Measurements from ENCODE around the gene DNAH1.

Gene DNAH1

DNA sequence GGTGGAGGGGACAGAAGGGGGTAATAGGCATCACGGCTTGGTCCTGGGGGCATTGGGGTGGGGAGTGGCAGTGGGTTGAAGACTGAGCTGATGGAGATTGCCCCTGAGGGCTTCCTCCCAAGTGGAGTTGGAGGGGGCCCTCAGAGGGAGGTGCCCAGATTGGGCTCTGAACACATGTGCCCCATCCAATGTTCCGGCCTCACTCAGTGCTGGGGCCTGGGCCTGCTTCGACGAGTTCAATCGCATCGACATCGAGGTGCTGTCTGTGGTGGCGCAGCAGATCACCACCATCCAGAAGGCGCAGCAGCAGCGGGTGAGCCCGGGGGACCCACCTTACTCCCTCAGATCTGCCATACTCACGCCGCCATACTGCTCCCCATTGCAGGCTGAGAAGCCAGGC is 45.3 kb downstream of the DNAH1 start:
- no peak for DNase-seq

DNA sequence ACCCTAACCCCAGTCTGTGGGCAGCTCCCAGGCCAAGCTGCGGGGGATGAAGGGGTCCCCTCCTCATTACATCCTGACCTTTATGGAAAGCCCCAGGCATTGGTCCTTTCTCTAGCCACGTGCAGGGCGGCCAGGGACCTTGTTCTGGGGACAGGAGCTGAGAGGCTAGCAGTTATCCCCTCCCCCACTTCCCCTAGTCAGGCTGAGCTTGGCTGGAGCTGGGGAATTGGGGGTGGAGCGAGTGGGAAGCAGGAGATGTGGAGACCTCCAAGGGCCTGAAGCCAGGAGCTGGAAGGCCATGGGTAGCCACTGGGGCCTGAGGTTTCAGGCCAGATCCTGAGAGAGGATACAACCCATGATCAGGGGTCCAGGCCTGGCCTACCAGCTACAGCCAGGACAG is 45.8 kb downstream of the DNAH1 start:
- DNase-seq, result no peak

DNA sequence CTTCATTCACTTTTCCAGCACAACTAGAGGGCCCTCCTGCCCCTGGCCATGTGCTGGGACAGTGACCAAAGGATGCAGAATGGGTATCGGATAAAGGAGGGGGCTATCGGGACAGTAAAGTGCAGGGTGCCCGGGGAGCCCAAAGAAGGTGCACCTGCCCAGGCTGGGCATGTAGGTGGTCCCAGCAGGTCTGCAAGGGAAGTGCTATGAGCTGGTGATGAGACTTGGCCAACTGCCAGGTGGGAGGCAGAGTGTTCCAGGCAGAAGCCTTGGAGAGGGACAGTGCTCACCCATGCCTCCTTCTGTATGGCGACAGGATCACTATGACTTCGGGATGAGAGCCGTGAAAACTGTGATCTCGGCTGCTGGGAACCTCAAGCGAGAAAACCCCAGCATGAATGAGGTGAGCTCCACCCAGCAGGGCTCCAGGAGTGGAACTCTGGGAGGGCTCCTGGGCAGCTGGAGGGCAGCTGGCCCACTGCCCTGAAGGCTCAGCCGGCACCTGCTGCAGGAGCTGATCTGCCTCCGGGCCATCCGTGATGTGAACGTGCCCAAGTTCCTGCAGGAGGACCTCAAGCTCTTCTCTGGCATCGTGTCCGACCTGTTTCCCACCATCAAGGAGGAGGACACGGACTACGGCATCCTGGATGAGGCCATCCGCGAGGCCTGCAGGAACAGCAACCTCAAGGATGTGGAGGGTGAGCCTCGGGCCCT is 48.4 kb downstream of the DNAH1 start:
- no peak for DNase-seq

DNA sequence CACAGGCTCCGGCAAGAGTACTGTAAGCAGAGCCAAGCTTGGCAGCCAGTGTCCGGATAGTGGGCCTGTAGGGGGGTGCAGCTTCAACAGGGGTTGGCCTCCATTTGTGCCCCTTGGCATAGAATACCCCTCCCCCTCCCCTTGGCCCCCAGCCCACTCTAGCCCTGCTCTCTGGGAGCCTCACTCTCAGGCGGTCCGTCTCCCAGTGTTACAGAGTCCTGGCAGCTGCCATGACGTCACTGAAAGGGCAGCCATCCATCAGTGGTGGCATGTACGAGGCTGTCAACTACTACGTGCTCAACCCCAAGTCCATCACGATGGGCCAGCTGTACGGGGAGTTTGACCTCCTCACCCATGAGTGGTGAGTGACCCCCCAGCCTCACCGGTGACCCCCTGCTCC is 50.4 kb downstream of the DNAH1 start:
- no peak for DNase-seq

DNA sequence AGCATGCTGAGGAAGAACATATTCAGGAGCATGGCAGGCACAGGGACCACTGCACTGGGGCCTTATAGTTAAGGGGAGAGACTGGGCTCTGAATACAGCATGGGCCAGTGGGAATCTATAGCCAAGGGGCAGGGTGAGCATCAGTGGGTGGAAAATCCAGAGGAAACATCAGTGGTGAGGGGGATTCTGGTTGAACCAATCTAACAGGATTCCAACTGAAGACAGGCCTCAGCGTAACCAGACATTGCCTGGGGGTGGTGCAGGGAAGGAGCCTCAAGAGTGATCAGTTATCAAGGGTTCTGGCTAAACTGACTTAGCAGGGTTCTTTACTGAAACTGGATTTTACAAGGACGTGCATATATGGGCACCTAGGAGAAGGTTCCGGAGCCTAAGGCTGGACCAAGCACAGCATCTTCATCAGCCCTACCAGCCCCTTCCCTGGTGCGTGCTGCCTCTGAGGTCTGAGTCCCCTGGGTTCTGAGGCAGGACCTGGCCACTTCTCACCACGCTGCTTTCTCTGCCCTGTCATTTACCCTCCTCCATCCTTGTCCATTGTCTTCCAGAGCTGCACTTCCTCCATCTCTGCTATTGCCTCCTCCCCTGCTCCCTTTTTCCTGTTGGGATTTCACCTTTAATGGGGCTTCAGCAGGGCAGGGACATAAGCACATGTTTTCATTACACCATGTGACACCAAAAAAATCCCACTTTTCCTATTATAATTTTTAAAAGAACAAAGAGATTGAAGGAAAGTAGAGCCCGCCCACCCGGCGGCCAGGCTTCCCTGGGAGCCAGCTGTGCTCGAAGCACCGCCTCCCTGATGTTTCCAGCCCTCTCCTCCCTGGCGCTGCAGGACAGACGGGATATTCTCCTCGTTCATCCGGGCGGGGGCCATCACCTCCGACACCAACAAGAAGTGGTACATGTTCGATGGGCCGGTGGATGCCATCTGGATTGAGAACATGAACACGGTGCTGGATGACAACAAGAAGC is 52.1 kb downstream of the DNAH1 start:
- no peak for DNase-seq

DNA sequence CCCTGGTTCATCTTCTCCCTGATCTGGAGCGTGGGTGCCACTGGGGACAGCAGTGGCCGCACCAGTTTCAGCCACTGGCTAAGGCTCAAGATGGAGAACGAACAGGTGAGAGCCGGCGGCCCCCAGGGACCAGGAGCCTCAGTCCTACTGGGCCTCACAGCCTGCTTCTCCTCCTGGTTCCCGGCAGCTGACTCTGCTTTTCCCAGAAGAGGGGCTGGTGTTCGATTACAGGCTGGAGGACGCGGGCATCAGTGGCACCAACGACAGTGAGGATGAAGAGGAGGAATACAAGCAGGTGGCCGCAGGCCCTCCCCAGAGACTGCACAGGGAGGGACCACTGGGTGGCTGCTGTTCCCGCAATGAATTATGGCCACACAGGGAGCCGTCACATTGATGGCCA is 54.4 kb downstream of the DNAH1 start:
- no peak for DNase-seq

DNA sequence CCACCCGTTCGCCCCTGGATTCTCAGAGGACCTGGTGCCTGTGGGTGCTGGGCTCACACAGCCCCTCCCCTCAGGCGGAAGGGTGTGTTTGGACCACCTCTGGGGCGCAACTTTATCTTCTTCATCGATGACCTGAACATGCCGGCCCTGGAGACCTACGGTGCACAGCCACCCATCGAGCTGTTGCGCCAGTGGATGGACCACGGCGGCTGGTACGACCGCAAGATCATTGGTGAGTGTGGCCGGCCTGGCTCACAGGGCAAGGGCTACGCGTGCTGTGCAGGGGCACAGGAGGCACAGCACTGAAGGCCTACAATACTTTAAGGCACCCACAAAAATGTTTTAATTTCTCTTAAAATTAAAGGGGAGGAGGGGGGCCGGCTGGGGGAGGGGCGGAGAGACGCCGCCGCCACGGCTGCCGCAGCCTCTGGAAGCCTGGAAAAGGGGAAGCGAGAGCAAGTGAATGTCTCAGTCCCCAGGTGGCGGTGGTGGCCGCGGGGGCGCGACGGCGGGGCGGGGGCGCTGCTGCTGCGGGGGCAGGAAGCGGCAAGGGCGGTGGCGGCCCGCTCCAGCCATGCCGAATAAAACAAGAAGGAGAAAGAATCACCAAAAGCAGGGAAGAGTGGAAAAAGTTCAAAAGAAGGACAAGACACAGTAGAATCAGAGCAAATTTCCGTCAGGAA is 56.8 kb downstream of the DNAH1 start:
- DNase-seq, result no peak

DNA sequence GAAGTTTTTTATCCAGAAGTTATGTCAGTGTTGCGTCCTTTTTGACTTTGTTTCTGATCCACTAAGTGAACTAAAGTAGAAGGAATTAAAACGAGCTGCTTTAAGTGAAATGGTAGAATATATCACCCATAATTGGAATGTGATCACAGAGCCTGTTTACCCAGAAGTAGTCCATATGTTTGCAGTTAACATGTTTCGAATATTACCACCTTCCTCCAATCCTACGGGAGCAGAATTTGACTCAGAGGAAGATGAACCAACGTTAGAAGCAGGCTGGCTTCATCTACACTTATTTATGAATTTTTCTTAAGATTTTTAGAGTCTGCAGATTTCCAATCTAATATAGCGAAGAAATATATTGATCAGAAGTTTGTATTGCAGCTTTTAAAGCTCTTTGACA is 57.6 kb downstream of the DNAH1 start:
- no peak for DNase-seq

DNA sequence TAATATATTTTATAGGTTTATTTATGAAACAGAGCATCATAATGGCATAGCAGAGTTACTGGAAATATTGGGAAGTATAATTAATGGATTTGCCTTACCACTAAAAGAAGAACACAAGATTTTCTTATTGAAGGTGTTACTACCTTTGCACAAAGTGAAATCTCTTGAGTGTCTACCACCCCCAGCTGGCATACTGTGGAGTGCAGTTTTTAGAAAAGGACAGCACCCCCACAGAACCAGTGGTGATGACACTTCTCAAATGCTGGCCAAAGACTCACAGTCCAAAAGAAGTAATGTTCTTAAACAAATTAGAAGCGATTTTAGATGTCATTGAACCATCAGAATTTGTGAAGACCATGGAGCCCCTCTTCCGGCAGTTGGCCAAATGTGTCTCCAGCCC is 58.1 kb downstream of the DNAH1 start:
- DNase-seq, result no peak

DNA sequence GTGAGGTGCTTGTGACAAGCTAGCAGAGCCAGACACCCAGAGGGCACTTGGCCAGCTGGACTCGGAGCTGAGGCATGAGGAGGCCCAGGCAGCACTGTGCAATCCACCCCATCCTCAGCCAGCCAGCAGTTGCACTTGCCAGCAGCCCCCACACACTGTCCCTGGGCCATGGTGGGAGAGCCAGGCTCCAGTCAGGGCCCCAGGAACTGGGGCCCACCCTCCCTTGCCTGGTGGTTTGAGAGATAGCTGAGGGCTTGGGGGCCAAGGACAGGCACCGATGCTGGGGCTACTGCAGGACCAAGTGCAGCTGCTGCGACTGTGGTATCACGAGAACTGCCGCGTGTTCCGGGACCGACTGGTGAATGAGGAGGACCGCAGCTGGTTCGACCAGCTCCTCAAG is 63.5 kb downstream of the DNAH1 start:
- no peak for DNase-seq

DNA sequence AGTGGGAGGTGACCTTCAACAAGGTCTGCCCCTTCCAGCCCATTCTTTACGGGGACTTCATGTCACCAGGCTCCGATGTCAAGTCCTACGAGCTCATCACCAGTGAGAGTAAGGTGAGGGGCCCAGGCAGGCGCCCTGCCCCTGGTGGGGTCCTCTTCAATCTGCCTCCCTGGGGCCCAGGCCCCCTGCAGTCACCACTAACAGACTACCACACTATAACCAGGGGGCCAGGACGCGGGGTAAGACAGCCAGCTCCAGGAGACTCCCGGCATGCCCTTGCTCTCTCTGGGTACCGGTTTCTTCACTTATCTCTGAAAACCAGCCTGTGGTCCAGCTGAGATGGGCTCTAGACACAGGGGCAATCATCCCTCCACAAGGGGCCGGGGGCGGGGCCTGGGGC is 63.9 kb downstream of the DNAH1 start:
- DNase-seq, result no peak

DNA sequence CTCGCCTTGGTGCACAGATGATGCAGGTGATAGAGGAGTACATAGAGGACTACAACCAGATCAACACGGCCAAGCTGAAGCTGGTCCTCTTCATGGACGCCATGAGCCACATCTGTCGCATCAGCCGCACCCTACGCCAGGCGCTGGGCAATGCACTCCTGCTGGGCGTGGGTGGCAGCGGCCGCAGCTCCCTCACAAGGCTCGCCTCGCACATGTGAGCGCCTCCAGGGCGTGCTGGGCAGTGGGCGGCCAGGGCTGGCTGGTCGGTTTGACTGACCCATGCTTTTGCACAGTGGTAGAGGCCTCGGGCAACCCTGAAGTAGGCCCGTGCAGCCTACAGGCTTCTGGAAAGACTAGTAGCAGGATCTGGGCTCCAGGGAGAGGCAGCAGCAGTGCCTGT is 65.5 kb downstream of the DNAH1 start:
- DNase-seq, result no peak

DNA sequence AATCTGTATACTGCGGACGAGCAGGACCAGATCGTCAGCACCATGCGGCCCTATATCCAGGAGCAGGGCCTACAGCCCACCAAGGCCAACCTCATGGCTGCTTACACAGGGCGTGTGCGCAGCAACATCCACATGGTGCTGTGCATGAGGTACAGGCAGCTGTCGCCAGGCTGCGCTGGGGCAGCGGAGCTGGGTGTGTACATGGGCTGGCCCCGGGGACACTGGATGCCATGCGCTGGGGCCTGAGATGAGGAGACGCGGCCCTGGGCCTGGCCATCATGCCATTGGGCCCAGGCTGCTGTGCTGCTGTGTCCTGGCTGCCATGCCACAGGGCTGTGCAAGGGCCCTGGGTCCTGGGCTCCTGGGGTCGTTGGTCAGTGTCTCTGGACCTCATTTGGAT is 67.3 kb downstream of the DNAH1 start:
- no peak for DNase-seq

DNA sequence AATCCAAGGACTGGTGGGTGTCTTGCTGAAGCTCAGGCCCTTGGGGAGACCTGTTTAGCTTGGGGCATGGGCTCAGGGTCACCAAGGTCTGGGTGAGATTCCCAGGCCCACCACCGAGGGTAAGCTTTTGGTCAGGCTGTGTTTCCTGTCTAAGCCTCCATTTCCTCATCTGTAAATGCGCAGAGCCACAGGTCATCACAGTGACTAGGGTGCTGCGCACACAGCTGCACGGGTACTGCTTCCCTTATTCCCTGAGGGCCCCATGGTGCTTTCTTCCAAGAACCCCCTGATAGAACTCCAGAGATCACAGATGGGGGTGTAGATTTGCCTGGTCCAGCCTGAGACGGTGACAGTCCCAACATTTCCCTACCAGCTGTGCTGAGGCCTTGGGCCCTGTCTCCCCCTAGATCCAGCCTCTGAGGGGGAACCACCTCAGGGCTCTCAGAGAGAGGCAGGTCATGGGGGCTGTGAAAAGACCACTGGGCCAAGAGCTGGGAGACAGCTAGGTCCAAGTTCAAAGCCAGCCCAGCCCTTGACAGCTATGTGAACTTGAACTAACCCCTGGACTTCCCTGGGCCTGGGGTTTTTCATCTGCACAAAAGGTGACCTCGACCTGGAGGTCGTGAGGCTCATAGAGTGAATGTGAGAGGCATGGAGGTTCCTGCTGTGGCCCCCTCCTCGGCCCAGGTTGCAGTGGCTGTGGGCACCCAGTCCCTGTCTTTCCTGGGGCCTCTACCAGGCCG is 68.1 kb downstream of the DNAH1 start:
- DNase-seq, result no peak

DNA sequence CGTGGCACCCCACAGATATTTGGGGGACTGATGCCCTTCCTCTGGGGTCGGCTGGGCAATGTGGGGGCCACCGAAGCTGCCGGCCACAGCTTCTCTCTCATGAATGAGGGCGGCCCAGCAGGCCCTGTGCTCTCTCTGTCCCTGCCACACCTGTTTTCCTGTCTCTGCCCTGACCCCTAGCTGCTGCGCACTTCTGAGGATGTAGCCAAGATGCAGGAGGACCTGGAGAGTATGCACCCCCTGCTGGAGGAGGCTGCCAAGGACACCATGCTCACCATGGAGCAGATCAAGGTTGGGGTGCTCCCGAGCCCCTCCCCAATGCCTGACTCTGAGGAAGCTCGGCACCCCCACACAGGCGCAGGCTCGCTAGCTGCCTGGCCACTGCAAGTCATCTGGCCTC is 69.0 kb downstream of the DNAH1 start:
- DNase-seq, result no peak

DNA sequence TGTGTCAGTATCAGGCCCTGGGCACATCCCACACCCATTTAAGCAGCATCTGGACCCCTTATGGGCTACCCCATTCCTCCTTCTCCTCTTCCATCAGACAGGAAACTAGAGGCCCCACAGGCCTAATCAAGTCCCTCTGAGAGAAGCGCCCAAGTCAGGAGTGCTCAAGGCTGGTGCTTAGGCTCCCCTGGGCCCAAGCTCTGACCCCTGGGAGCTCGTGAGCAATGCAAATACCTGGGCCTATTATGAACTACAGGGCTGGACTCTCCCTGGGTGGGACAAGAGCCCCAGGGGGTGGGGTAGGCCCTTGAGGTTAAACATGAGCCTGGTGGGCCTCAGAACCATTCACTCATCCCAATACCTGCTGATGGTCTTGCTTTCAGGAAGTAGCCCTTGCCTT is 71.4 kb downstream of the DNAH1 start:
- DNase-seq, result no peak

DNA sequence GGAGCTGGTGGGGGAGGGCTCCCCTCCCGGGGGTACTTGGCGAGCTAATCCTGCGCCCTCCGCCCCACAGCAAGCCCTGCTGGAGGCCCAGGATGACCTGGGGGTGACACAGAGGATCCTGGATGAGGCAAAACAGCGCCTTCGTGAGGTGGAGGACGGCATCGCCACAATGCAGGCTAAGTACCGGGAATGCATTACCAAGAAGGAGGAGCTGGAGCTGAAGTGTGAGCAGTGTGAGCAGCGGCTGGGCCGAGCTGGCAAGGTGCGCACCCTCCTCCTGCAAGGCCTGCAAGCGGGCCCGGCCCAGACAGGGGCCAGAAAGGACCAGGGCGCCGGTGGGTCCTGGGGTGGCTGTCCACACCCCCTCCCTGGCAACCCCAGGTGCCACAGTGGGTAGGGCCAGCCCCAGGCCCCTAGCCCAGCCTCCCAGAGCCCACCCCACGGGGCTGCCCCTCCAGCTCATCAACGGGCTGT is 72.3 kb downstream of the DNAH1 start:
- DNase-seq, result no peak

DNA sequence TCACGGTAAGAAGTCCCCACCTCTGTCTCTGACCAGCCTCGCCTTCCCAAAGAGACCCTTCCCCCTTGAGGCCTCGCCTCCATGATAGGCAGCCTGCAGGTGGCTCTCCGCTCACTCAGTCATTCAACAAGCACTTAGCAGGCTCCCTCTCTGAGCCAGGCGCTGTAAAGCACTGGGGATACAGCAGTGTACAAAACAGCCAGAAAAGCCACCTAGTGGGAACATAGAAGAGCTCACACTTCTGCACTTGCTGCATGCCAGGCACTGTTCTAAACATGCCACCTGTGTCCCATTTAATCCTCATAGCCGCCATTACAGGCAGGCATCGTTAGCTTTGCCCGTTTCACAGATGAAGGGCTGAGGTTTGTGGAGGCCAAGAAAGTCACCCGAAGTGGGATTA is 72.8 kb downstream of the DNAH1 start:
- DNase-seq, result no peak

DNA sequence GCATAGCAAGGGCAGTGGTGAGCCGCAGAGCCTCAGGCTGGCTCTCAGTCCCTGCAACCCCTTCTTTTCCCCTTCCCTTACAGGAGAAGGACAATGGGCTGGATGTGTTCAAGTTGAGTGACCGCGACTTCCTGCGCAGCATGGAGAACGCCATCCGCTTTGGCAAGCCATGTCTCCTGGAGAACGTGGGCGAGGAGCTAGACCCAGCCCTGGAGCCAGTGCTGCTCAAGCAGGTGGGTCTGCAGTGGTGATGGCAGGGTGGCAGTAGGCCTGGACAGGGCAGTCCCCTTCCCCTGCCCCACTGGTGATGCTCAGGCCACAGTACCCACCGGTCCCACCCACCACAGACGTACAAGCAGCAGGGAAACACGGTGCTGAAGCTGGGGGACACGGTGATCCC is 75.0 kb downstream of the DNAH1 start:
- no peak for DNase-seq

DNA sequence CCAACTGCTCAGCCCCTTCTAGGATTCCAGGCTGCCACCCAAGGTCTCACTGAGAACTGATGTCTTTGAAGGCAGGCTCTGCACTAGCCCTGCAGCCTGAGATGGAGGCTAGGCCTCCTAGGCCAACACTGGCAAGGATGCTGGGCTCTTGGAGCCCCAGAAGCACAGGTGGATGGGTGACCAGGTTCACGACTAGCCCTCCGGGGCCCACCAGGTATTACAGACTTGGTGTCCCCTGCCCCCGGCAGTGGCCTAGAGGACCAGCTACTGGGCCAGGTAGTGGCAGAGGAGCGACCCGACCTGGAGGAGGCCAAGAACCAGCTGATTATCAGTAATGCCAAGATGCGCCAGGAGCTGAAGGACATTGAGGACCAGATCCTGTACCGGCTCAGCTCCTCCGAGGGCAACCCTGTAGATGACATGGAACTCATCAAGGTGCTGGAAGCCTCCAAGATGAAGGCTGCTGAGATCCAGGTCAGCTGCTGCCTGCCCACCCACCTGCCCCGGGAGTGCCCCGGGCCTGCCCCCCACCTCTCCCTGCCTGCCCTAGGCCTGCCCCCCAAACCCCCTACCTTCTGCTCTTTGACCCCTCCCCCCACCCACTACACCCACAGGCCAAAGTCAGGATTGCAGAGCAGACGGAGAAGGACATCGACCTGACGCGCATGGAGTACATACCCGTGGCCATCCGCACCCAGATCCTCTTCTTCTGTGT is 76.3 kb downstream of the DNAH1 start:
- DNase-seq, result no peak

DNA sequence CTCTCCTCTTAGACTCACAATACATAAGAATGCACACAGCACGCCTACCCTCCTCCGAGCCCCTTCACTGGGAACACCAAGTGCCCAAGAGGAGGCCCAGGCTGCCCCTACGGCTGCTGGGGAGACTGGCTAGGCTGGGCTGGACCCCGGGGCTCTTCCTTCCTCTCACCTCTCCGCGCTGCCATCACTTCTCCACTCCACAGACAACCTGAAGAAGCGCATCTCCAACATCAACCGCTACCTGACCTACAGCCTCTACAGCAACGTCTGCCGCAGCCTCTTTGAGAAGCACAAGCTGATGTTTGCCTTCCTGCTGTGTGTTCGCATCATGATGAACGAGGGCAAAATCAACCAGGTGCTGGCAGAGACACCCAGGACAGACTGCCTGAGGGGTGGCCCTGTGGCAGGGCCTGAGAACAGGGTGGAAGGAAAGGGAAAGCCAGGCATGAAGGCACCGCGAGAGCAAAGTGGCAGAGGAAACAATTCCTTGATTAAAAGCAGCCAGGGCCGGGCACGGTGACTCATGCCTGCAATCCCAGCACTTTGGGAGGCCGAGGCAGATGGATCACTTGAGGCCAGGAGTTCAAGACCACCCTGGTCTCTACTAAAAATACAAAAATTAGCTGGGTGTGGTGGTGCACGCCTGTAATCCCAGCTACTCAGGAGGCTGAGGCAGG is 77.2 kb downstream of the DNAH1 start:
- no peak for DNase-seq
